Upper lobe of left lung (tissue), 6 donors: ENCODE measurements around the gene PILRB. TPM values are rescaled to one million over a fixed set of nuclear protein-coding genes. Genes with fewer than 3 reads are reported as not detected.
"Not testable (repeated sequence)": the region's sequence is repeated elsewhere in the genome, so short reads cannot be mapped to it uniquely, and the experiment has no call there.

ENCODE experiments used
- ATAC-seq, 2 donors: fragments of 200-7000 bp; cut with Tn5 transposase; one replicate each; pipeline ENCODE4 v1.9.1; 2022; ENCODE audit warnings: mild to moderate bottlenecking in 2 of 2, moderate library complexity in 2 of 2; ENCODE audit not compliant: low FRiP score in 2 of 2
- DNase-seq, 2 donors: peaks; one replicate each; pipeline ENCODE4 v3.0.0-alpha.2; 2019 to 2020
- H3K27ac ChIP-seq, 4 donors: fragments of 200-600 bp; sonication (generic); one replicate each; pipeline ENCODE4 v1.5.1; 2016 to 2019
- H3K27me3 ChIP-seq, 4 donors: fragments of 200-600 bp; sonication (generic); one replicate each; pipeline ENCODE4 v1.5.1; 2017 to 2019
- H3K36me3 ChIP-seq, 4 donors: fragments of 200-600 bp; sonication (generic); one replicate each; pipeline ENCODE4 v1.5.1; 2016 to 2019
- H3K4me1 ChIP-seq, 4 donors: fragments of 200-600 bp; sonication (generic); one replicate each; pipeline ENCODE4 v1.5.1; 2018 to 2019
- H3K4me3 ChIP-seq, 4 donors: fragments of 200-600 bp; sonication (generic); one replicate each; pipeline ENCODE4 v1.5.1; 2017 to 2019; ENCODE audit warnings: mild to moderate bottlenecking in 2 of 4, moderate library complexity in 1 of 4
- H3K9me3 ChIP-seq, 4 donors: fragments of 200-600 bp; sonication (generic); one replicate each; pipeline ENCODE4 v1.5.1; 2018 to 2019
- CTCF ChIP-seq, 6 experiments: fragments of 450-650 bp in 4 of 6; fragments of 200-600 bp in 2 of 6; sonication (generic) in 2 of 6; IDR thresholded peaks; one replicate each; pipeline ENCODE4 v1.5.1; 2016 to 2019; ENCODE audit warnings: antibody characterized with exemption in 6 of 6
- EP300 ChIP-seq, 4 donors: sonication (generic); formaldehyde crosslinking; IDR thresholded peaks; one replicate each; pipeline ENCODE4 v1.5.1; 2017; ENCODE audit warnings: antibody characterized with exemption in 4 of 4, control low read depth in 2 of 4
- POLR2A ChIP-seq, 4 donors: fragments of 450-650 bp; IDR thresholded peaks; one replicate each; pipeline ENCODE4 v1.5.1; 2016 to 2017; ENCODE audit warnings: antibody characterized with exemption in 4 of 4, mild to moderate bottlenecking in 2 of 4
- POLR2AphosphoS5 ChIP-seq, 2 donors: sonication (generic); formaldehyde crosslinking; IDR thresholded peaks; one replicate each; pipeline ENCODE4 v1.5.1; 2017; ENCODE audit warnings: antibody characterized with exemption in 2 of 2
- WGBS, 2 donors: methylation state at CpG; one replicate each; pipeline ENCODE4 v1.1.5; 2017 to 2018; 5-methylcytosine and 5-hydroxymethylcytosine counted together
- total RNA-seq, 6 donors: library from RNA; depleted of rRNA in 4 of 6; stranded (reverse); fragments of >200 nt in 4 of 6; gene quantifications; one replicate each; pipeline versions ENCODE4 v1.1.0 to v1.2.1, GENCODE V29; 2016 to 2021
- donor health status: DM: no; HTN: no; CAD: no; lungs with moderate emphysema.
- donor health status: DM: no; HTN: yes; CAD: no; lungs with severe emphysema.

Gene PILRB
- total RNA-seq, 6 donors from 2014 or later = 18.4 to 259 (median 39.9) TPM

- H3K9me3 ChIP-seq = no peaks in the 10 kb centered on the region
- ATAC-seq (no peak), DNase-seq (no peak)
- H3K4me1 ChIP-seq = peaks cover 0 to 10% (median 4%) of the 10 kb centered on the region in 4 donors
- H3K27me3 ChIP-seq = no peaks in the 10 kb centered on the region
- no peak overlapping the region for H3K27ac ChIP-seq
- no peak overlapping the region for H3K4me3 ChIP-seq
- H3K36me3 ChIP-seq = peaks cover 26 to 86% (median 68%) of the 10 kb centered on the region in 4 donors
- TF ChIP-seq EP300 (IDR thresholded peaks at IDR 0.05) = no peak
- no peak for TF ChIP-seq POLR2A (IDR thresholded peaks at IDR 0.05)
- TF ChIP-seq POLR2AphosphoS5 (IDR thresholded peaks at IDR 0.05) = no peak
- TF ChIP-seq CTCF (IDR thresholded peaks at IDR 0.05) = no peak
These were observed 9.1 kb upstream of the PILRB start for GRCh38 chr7:100348805-100349204.

DNA sequence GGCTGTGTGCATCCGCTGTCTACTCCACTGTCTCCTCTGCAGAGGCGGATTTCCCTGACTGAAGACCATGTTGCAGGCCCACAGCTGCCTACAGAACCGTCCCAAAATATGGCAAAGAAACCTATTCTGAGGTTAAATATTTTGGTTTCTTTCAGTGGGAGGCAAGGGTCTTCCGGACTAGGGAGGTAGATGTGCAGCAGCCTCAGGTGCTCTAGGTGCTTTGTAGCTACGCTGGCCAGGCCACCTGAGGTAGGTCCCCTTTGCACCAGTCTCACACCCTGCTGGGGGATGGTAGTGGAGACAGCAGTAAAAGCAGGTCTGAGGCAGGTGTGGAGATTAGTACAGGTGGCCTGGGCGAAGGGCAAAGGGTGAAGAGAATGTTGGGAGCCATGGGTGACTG is 8.2 kb upstream of the PILRB start:
- Histone ChIP-seq H3K4me1 (peaks cover 0 to 3% (median 1%) of the 10 kb centered on the region in 4 donors), H3K27me3 (no peaks in the 10 kb centered on the region), H3K27ac (no peak overlapping the region), H3K4me3 (no peak overlapping the region), H3K9me3 (no peaks in the 10 kb centered on the region), H3K36me3 (peaks cover 26 to 90% (median 74%) of the 10 kb centered on the region in 4 donors)
- no peak for TF ChIP-seq POLR2A (IDR thresholded peaks at IDR 0.05)
- no peak for TF ChIP-seq EP300 (IDR thresholded peaks at IDR 0.05)
- no peak for TF ChIP-seq CTCF (IDR thresholded peaks at IDR 0.05)
- no peak for TF ChIP-seq POLR2AphosphoS5 (IDR thresholded peaks at IDR 0.05)
- ATAC-seq = no peak
- DNase-seq = no peak
- 95 to 100% methylated on average over 6 of the region's 6 CpGs for WGBS, 2 donors

DNA sequence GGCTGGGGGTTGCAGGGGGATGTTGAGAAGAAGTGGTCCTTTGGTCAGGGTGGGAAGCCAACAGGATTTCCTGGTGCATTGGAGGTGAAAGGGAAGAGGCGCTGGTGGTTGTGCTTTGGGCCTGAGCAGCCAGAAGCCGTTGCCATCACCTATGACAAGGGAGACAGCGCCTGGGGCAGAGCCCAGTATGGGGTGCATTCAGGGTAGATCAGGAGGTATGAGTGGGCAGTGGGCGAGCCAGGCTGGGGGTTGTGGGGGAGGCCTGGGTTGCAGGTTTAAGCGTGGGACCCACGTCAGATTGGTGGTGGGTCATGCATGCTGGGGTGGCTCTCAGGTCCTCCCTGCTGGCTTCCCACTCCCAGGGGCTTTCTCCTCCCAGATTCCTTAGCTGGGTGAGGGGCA is 6.3 kb upstream of the PILRB start:
- 79 to 87% methylated on average over 6 of the region's 6 CpGs for WGBS, 2 donors
- DNase-seq = no peak
- no peak for TF ChIP-seq POLR2AphosphoS5 (IDR thresholded peaks at IDR 0.05)
- Histone ChIP-seq H3K36me3 (peaks cover 20 to 98% (median 87%) of the 10 kb centered on the region in 4 donors), H3K9me3 (no peaks in the 10 kb centered on the region), H3K4me3 (no peak overlapping the region), H3K27me3 (no peaks in the 10 kb centered on the region), H3K4me1 (no peaks in the 10 kb centered on the region), H3K27ac (peak overlapping the region in 2 of 4 donors; percentile 35 to 52)
- no peak for ATAC-seq

DNA sequence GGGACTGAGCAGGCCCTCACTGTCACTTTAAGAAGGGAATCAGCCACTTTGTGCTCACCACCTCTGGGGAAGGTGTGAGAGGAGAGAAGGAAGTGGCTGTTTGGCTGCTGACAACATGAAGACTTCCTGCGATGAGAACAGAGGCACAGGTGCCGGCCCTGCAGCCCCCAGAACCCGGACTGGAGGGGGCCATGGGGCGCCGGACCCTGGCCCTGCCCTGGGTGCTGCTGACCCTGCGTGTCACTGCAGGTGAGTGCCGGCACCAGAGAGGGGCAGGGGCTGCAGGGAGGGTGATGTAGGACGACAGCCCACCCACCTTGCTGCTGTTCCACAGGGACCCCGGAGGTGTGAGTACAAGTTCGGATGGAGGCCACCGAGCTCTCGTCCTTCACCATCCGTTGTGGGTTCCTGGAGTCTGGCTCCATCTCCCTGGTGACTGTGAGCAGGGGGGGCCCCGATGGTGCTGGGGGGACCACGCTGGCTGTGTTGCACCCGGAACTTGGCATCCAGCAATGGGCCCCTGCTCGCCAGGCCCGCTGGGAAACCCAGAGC is 5.6 kb upstream of the PILRB start:
- 74 to 100% methylated on average over 6 to 11 of the region's 18 CpGs for WGBS, 2 donors
- H3K4me3 ChIP-seq = peak overlapping the region in 3 of 4 donors; percentile 13 to 22 (median 20)
- H3K9me3 ChIP-seq, H3K4me1 ChIP-seq, H3K27me3 ChIP-seq: not testable (repeated sequence)
- peak in 1 of 2 donors; percentile 15 for ATAC-seq
- peak in 1 of 2 donors; percentile 71 for DNase-seq
- peak overlapping the region in 2 of 4 donors; percentile 52 to 57 for H3K27ac ChIP-seq
- H3K36me3 ChIP-seq = peaks cover 14 to 98% (median 87%) of the 10 kb centered on the region in 4 donors

DNA sequence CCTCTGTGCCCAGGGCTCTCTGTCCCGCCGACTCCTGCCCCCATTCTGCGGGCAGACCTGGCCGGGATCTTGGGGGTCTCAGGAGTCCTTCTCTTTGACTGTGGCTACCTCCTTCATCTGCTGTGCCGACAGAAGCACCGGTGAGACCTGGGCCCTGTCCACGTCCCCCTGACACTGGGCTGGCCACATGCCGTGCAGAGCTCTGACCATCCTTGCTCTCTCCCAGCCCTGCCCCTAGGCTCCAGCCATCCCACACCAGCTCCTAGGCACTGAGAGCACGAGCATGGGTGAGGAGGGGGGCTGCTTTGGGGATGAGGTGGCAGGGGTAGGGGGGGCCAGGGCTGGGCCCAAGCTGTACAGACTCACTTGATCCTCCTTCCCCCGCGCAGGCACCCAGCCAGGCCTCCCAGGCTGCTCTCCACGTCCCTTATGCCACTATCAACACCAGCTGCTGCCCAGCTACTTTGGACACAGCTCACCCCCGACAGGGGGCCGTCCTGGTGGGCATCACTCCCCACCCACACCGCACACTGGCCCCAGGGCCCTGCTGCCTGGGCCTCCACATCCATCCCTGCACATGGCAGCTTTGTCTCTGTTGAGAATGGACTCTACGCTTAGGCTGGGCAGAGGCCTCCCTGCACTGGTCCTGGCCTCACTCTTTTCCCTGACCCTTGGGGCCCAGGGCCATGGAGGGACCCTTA is 4.8 kb upstream of the PILRB start:
- peak in 1 of 2 donors; percentile 3 for ATAC-seq
- TF ChIP-seq POLR2AphosphoS5 (IDR thresholded peaks at IDR 0.05) (no peak), CTCF (IDR thresholded peaks at IDR 0.05) (no peak), EP300 (IDR thresholded peaks at IDR 0.05) (no peak), POLR2A (IDR thresholded peaks at IDR 0.05) (no peak)
- H3K36me3 ChIP-seq = peaks cover 6 to 98% (median 87%) of the 10 kb centered on the region in 4 donors

More for the DNA sequence above, 4.8 kb upstream of the PILRB start:
- peak overlapping the region in 1 of 4 donors; percentile 22 for H3K4me3 ChIP-seq
- no peaks in the 10 kb centered on the region for H3K9me3 ChIP-seq
- DNase-seq = no peak
- H3K4me1 ChIP-seq = no peaks in the 10 kb centered on the region
- peak overlapping the region in 2 of 4 donors; percentile 39 to 57 for H3K27ac ChIP-seq
- H3K27me3 ChIP-seq = no peaks in the 10 kb centered on the region
- 93 to 94% methylated on average over 8 to 16 of the region's 16 CpGs for WGBS, 2 donors
